22Rv1 (cell line): ENCODE results near the gene PRMT7.
A peak's percentile ranks its signal among the peaks of the same experiment; 100 is the strongest.

Source experiments
- H3K27ac ChIP-seq: fragments of 450-650 bp; 2 replicates; pipeline ENCODE4 v1.5.1; 2017
- ZFX ChIP-seq: fragments of 450-650 bp; IDR thresholded peaks from 2 replicates; pipeline ENCODE4 v1.6.1; 2017; ENCODE audit warnings: antibody characterized with exemption, borderline replicate concordance
- TF ChIP-seq, protein P1 (sequence below): fragments of 450-650 bp; IDR thresholded peaks from 2 replicates; pipeline ENCODE4 v1.5.1; 2017; ENCODE audit warnings: mild to moderate bottlenecking

Gene PRMT7

DNA sequence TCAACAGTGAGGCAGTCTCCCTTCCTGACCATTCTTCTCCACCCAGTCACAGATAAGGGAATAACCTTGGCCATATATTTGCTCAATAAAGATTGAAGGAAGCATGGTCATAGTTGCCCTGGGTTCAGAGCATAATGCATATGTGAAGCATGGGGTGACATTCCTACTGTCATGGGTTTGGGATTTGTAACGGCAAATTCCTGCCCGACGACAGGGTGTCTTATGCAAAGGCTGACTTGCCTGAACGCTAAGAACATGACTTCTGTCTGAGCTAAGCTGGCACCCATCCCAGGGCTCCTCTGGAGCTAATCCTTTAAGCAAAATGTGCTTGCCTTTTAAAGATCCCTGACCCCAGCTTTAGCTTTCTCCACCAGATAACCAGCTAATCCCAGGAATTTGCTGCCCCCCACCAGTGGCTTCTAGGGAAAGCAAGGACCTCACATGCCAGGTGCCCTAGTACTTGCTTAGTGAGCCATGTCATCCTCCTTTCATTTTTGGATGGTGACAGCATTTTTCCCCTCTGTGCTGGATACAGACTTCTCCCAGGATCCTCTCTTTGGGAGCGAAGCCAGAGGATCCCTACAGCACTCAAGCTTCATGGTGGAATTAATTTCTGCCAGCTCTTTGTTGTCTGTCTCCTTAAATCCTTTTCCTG lies 11.8 kb upstream of the PRMT7 start:
- peak overlapping the region; percentile 25; the same call in 1 of the 2 replicates for H3K27ac ChIP-seq
- no peak for TF ChIP-seq ZFX
- TF ChIP-seq, protein P1, sequence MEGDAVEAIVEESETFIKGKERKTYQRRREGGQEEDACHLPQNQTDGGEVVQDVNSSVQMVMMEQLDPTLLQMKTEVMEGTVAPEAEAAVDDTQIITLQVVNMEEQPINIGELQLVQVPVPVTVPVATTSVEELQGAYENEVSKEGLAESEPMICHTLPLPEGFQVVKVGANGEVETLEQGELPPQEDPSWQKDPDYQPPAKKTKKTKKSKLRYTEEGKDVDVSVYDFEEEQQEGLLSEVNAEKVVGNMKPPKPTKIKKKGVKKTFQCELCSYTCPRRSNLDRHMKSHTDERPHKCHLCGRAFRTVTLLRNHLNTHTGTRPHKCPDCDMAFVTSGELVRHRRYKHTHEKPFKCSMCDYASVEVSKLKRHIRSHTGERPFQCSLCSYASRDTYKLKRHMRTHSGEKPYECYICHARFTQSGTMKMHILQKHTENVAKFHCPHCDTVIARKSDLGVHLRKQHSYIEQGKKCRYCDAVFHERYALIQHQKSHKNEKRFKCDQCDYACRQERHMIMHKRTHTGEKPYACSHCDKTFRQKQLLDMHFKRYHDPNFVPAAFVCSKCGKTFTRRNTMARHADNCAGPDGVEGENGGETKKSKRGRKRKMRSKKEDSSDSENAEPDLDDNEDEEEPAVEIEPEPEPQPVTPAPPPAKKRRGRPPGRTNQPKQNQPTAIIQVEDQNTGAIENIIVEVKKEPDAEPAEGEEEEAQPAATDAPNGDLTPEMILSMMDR = no peak

DNA sequence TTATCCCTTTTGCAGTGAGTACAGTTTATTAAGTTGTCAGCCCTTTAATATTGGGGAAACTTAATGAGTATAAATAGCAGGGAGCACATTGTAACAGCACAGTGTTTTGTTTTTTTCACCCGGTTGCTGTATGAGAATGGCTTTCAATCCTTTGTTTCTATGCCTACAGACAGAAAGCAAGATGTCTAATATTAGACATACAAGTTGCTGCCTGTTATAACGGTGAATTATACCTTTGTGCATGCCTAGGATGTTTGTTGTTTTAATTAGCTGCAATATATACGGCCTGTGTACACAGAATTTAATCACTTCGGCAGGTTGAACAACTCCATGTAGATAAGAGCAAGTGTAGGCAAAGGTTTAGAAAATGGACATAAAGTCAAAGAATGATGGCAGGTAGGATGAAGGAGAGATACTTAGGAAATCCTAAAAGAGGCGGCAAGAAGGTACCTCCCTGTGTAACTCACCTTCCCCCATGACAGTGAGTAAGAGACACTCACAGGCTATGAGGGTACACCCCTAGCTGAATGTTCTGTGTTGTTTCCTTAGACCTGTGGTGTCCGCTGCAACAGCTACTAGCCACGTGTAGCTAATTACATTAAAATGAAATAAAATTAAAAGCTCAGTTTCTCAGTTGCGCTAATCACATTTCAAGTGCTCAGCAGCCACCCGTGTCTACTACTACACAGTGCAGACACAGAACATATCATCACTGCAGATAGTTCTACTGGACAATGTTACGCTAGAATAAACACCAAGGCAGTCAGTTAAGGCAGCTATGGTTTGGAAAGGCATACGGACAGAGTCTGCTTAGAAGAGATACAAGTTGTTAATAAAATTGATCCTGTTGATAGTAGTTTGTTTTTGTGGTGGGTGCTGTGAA lies 11.0 kb upstream of the PRMT7 start:
- no peak overlapping the region for H3K27ac ChIP-seq
- no peak for TF ChIP-seq ZFX
- TF ChIP-seq, protein P1 = no peak

DNA sequence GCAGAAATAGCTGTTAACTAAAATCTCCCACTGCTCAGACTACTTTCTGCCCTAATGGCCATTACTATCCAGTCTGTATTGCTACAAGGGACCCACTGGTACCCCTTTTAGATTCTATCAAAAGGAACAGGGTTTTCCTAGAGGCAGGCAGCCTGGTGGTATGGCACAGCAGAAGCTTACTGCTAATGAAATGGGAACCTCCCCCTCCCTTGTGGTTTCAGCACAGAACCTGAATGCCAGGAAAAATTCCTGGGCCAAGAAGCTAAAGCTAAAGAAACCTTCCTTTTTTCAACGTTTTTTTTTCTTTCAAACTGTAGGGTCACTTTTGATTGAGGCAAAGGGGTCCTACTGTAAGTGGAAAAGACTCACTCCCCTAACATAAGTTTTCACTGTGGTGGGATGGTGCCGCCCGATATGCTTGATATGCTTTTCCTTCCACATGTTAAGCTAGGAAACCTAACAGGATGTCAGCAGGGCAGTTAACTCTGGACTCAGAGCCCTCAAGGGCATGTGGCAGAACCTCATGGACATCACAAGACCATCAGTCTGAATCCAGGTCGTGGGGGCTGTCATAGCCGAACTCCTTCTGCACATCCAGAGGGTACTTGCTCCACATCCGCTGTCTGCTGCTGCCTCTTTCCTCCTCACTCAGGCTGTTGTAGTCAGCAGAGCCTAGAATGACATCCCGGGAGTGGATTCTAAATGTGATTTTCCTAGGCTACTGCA lies 9.9 kb upstream of the PRMT7 start:
- no peak overlapping the region for H3K27ac ChIP-seq
- no peak for TF ChIP-seq ZFX
- TF ChIP-seq, protein P1 = no peak

DNA sequence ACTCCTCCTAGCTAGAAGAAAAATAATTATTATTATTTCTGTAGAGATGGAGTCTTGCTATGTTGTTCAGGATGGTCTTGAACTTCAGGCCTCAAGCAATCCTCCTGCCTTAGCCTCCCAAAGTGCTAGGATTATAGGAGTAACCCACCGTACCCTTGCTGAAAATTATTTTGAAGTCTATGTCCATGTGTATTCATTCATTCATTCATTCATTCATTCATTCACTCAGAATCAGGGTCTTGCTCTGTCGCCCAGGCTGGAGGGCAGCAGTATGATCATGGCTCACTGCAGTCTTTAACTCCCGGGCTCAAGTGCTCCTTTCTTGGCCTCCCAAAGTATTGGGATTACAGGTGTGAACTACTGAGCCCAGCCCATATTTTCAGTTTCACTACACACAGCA lies 4.2 kb upstream of the PRMT7 start:
- TF ChIP-seq, protein P1 = no peak
- no peak for TF ChIP-seq ZFX
- H3K27ac ChIP-seq = no peak overlapping the region

DNA sequence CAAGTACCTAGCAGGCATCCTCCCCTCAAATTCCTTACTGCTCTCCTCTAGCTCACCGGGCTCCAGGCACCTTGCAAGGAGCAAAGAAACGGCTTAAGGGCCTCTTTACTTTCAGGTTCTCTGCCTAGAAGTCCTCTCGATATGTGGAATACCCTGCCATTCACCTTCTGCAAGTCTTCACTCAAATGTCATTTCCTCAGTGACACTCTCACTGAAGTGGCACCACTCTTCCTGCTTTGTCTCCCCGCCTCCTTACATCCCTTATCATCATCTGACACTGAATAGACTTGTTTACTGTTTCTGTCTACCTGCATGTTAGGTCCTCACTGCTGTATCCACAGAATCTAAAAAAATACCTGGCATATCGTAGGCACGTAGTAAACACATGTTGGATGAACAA lies 1.0 kb upstream of the PRMT7 start:
- TF ChIP-seq, protein P1 = no peak
- TF ChIP-seq ZFX = no peak
- peak overlapping the region; percentile 72; the same call in 1 of the 2 replicates for H3K27ac ChIP-seq

DNA sequence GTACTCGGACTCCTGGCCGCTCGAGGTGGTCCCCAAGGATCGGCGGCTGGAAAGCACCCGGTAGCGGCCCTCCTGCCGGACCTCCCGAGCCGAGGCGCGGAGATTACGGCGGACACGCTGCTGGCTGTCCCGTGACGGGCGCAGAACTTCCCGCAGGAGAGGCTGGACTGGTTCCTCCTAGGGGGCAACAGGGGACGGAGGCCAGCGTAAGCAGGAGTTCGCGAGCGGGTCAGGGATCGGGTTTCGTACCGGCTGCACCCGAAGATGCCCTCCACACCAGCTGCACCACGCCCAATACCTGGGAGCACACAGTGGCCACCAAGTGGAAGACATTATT lies 414 bp upstream of the PRMT7 start:
- H3K27ac ChIP-seq = peak overlapping the region; percentile 72
- TF ChIP-seq, protein P1 = no peak
- TF ChIP-seq ZFX = no peak

DNA sequence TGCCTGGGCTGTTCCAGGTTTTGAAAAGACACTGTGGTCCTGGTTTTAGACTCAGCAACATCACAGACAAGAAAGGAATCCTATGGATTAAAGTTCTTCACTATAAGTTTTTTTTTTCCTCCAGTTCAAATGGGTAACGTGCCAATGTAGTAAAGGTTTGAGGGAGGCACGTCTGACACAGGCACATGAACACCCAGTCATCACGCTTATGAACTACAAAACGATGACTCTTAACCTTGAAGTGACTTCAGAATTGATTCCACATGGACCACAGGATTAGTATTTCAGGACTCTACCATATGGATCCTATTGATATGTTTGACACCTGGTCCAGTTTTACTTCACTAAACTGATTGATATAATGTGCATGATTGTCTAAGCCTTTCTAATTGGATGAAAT lies 2.3 kb downstream of the PRMT7 start:
- TF ChIP-seq, protein P1 = no peak
- TF ChIP-seq ZFX = no peak
- H3K27ac ChIP-seq = no peak overlapping the region
